A549 (cell line): ENCODE results near the gene TMEM170A.

Source experiments
- BHLHE40 ChIP-seq: IDR thresholded peaks from 2 replicates; pipeline ENCODE4 v1.6.1; 2012; ENCODE audit warnings: low read depth, low read length, inconsistent platforms
- MAFK ChIP-seq: fragments of 450-650 bp; IDR thresholded peaks from 2 replicates; pipeline ENCODE4 v1.6.1; 2014; ENCODE audit not compliant: partially characterized antibody
- POLR2A ChIP-seq: IDR thresholded peaks from 2 replicates; pipeline ENCODE4 v1.6.1; 2012; ENCODE audit warnings: mild to moderate bottlenecking, low read length
- TF ChIP-seq, protein P1 (sequence below): fragments of >200 bp; sonication (Bioruptor Twin); formaldehyde crosslinking; IDR thresholded peaks from 3 replicates; pipeline ENCODE4 v1.5.1; 2016
- TF ChIP-seq, protein P2 (sequence below): IDR thresholded peaks from 2 replicates; pipeline ENCODE4 v1.6.1; 2012
- TF ChIP-seq, protein P3 (sequence below): IDR thresholded peaks from 2 replicates; pipeline ENCODE4 v1.6.1; 2012

DNA sequence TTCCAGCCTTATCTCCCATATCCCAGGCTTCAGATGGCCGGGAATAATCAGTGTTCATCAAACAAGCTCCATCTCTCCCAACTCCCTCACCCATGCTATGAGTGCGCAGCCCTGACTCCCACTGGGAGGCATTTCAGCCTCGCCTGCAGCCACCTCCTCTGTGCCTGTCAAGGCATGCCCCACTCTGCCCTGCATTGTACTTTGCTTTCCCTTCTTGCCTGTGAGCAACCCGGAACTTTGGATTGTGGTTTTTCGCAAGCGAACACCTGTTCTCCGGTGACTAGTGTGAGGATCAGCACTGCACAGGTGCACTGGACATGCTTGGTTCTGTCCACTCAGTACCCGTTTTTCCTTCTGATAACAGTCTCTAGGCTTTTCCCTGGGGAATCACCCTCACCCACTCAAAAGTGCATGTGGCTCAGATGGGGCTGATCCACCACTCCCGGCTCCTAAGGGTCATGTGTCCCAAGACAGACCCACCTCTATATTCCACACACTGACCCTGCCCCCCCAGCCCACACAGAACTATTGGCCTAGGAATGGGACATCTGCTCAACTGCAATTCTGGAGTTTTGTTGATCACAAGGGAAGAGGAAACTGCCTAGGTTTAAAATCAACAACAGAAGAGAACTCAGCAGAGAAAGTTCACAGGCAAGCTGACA lies 21.7 kb upstream of the TMEM170A start:
- TF ChIP-seq, protein P1, sequence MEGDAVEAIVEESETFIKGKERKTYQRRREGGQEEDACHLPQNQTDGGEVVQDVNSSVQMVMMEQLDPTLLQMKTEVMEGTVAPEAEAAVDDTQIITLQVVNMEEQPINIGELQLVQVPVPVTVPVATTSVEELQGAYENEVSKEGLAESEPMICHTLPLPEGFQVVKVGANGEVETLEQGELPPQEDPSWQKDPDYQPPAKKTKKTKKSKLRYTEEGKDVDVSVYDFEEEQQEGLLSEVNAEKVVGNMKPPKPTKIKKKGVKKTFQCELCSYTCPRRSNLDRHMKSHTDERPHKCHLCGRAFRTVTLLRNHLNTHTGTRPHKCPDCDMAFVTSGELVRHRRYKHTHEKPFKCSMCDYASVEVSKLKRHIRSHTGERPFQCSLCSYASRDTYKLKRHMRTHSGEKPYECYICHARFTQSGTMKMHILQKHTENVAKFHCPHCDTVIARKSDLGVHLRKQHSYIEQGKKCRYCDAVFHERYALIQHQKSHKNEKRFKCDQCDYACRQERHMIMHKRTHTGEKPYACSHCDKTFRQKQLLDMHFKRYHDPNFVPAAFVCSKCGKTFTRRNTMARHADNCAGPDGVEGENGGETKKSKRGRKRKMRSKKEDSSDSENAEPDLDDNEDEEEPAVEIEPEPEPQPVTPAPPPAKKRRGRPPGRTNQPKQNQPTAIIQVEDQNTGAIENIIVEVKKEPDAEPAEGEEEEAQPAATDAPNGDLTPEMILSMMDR: no peak
- no peak for TF ChIP-seq BHLHE40
- TF ChIP-seq POLR2A: no peak
- TF ChIP-seq, protein P2, sequence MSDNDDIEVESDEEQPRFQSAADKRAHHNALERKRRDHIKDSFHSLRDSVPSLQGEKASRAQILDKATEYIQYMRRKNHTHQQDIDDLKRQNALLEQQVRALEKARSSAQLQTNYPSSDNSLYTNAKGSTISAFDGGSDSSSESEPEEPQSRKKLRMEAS: no peak
- no peak for TF ChIP-seq MAFK
- TF ChIP-seq, protein P3, sequence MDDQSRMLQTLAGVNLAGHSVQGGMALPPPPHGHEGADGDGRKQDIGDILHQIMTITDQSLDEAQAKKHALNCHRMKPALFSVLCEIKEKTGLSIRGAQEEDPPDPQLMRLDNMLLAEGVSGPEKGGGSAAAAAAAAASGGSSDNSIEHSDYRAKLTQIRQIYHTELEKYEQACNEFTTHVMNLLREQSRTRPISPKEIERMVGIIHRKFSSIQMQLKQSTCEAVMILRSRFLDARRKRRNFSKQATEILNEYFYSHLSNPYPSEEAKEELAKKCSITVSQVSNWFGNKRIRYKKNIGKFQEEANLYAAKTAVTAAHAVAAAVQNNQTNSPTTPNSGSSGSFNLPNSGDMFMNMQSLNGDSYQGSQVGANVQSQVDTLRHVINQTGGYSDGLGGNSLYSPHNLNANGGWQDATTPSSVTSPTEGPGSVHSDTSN: no peak
